HepG2 (cell line): ENCODE measurements around the gene ZFYVE26.

Experiments
- EP300 ChIP-seq, 3 experiments: sonication (generic) in 1 of 3; formaldehyde crosslinking in 1 of 3; IDR thresholded peaks; 2 replicates each; pipeline versions ENCODE4 v1.5.1 to v1.6.1; 2011 to 2020; ENCODE audit warnings: low read depth in 2 of 3, low read length in 2 of 3, borderline replicate concordance in 1 of 3, improper control_type of control experiment in 1 of 3, mild to moderate bottlenecking in 1 of 3, missing genetic modification reagents in 1 of 3, moderate library complexity in 1 of 3
- NR2C2 ChIP-seq: sonication (generic); formaldehyde crosslinking; IDR thresholded peaks from 2 replicates; pipeline ENCODE4 v1.4.0; 2020; ENCODE audit warnings: missing genetic modification reagents, mild to moderate bottlenecking, moderate library complexity, borderline replicate concordance
- POLR2AphosphoS5 ChIP-seq: IDR thresholded peaks from 2 replicates; pipeline ENCODE4 v1.6.1; 2012; ENCODE audit warnings: low read depth, low read length
- SMAD3 ChIP-seq: sonication (generic); formaldehyde crosslinking; IDR thresholded peaks from 2 replicates; pipeline ENCODE4 v1.4.0; 2020; ENCODE audit warnings: missing genetic modification reagents
- ZNF713 ChIP-seq: sonication (generic); formaldehyde crosslinking; IDR thresholded peaks from 2 replicates; pipeline ENCODE4 v1.4.0; 2020; ENCODE audit warnings: mild to moderate bottlenecking, missing genetic modification reagents
- TF ChIP-seq, protein P1 (sequence below): sonication (generic); formaldehyde crosslinking; IDR thresholded peaks from 2 replicates; pipeline ENCODE4 v1.5.0; 2020; ENCODE audit warnings: mild to moderate bottlenecking, missing genetic modification reagents, moderate library complexity
- TF ChIP-seq, protein P2 (sequence below): sonication (generic); formaldehyde crosslinking; IDR thresholded peaks from 2 replicates; pipeline ENCODE4 v1.8.0; 2022; ENCODE audit warnings: missing genetic modification reagents, mild to moderate bottlenecking, moderate library complexity, borderline replicate concordance

DNA sequence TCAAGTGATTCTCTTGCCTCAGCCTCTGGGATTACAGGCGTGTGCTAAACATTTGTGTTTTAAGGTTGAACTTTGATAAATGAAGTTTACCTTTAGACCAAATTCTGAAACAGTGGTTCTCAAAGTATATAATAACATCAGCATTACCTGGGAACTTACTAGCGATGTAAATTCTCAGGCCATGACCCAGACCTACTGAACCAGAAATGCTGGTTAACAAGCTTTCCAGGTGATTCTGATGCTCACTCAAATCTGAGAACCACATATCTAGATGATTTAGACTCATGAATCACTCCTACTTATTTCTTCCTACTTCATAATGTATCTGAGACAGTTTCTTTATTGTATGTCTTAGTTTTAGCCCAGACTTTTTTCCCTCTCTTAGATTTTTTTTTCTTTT is 46.8 kb upstream of the ZFYVE26 start:
- no peak for TF ChIP-seq SMAD3
- TF ChIP-seq POLR2AphosphoS5: no peak
- TF ChIP-seq, protein P1, sequence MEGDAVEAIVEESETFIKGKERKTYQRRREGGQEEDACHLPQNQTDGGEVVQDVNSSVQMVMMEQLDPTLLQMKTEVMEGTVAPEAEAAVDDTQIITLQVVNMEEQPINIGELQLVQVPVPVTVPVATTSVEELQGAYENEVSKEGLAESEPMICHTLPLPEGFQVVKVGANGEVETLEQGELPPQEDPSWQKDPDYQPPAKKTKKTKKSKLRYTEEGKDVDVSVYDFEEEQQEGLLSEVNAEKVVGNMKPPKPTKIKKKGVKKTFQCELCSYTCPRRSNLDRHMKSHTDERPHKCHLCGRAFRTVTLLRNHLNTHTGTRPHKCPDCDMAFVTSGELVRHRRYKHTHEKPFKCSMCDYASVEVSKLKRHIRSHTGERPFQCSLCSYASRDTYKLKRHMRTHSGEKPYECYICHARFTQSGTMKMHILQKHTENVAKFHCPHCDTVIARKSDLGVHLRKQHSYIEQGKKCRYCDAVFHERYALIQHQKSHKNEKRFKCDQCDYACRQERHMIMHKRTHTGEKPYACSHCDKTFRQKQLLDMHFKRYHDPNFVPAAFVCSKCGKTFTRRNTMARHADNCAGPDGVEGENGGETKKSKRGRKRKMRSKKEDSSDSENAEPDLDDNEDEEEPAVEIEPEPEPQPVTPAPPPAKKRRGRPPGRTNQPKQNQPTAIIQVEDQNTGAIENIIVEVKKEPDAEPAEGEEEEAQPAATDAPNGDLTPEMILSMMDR (CRISPR knock-in tag): no peak
- TF ChIP-seq, protein P2, sequence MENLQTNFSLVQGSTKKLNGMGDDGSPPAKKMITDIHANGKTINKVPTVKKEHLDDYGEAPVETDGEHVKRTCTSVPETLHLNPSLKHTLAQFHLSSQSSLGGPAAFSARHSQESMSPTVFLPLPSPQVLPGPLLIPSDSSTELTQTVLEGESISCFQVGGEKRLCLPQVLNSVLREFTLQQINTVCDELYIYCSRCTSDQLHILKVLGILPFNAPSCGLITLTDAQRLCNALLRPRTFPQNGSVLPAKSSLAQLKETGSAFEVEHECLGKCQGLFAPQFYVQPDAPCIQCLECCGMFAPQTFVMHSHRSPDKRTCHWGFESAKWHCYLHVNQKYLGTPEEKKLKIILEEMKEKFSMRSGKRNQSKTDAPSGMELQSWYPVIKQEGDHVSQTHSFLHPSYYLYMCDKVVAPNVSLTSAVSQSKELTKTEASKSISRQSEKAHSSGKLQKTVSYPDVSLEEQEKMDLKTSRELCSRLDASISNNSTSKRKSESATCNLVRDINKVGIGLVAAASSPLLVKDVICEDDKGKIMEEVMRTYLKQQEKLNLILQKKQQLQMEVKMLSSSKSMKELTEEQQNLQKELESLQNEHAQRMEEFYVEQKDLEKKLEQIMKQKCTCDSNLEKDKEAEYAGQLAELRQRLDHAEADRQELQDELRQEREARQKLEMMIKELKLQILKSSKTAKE (CRISPR knock-in tag): no peak
- no peak for TF ChIP-seq ZNF713 (CRISPR knock-in tag)
- TF ChIP-seq EP300 (IDR thresholded peaks at IDR 0.05; ENCODE audit: low read depth in 2 of 2, low read length in 2 of 2): no peak
- no peak for TF ChIP-seq EP300 (CRISPR knock-in tag; IDR thresholded peaks at IDR 0.05; ENCODE audit: borderline replicate concordance)
- TF ChIP-seq NR2C2 (CRISPR knock-in tag): no peak
